Activated naive CD4-positive, alpha-beta T cell treated with anti-CD3 and anti-CD28 coated beads, Interleukin-2, amount 10 ng/mL, durations not matched to agents 7 days and 5 days (primary cell): ENCODE data around the gene GFI1B.

ENCODE experiments used
- CTCF ChIA-PET: fragments of 350-600 bp; sonication (Branson Sonifier 250); formaldehyde crosslinking; loops from one replicate; lab custom pipeline; 2021; ENCODE audit warnings: antibody characterized with exemption; lab: Charles Lee
- DNase-seq: peaks from one replicate; pipeline ENCODE4 v3.0.0-alpha.2; 2020
- H3K27ac Mint-ChIP-seq: one replicate; pipeline ENCODE4 v1.8.0; 2021; ENCODE audit warnings: mild to moderate bottlenecking, moderate library complexity, mixed read lengths
- H3K27me3 Mint-ChIP-seq: one replicate; pipeline ENCODE4 v1.8.0; 2021; ENCODE audit warnings: mild to moderate bottlenecking, mixed read lengths
- H3K36me3 Mint-ChIP-seq: one replicate; pipeline ENCODE4 v1.8.0; 2021; ENCODE audit warnings: mixed read lengths
- H3K4me1 Mint-ChIP-seq: one replicate; pipeline ENCODE4 v1.8.0; 2021; ENCODE audit warnings: mixed read lengths
- H3K4me3 Mint-ChIP-seq: one replicate; pipeline ENCODE4 v1.8.0; 2021; ENCODE audit warnings: mild to moderate bottlenecking, moderate library complexity, mixed read lengths
- H3K9me3 Mint-ChIP-seq: one replicate; pipeline ENCODE4 v1.8.0; 2021; ENCODE audit warnings: mixed read lengths

GFI1B gene

DNA sequence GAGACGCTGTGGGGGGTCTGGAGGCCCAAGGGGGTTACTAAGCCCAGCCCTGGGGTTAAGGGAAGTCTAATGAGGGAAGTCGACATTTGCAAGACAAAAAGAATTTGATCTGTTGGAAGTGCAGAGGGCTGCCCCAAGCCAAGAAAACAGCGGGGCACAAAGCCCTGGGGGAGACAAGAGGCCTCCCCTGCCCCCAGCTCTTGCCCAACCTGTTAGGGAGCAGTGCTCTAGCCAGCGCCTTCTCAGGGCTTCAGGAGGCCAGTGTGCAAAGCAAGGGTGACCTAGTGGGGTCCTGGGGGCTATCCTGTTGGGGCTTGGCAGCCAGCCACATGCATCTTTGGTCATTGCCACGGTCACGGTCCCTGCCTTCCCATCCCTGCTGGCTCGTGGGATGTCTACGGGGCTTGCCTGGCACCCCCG, 25.2 kb downstream of the GFI1B start:
- peak; percentile 14 for DNase-seq
- Mint-ChIP-seq H3K4me3 (no peak overlapping the region), H3K9me3 (no peaks in the 10 kb centered on the region), H3K27ac (no peak overlapping the region), H3K27me3 (peaks cover 87% of the 10 kb centered on the region), H3K4me1 (no peaks in the 10 kb centered on the region), H3K36me3 (no peaks in the 10 kb centered on the region)
- CTCF ChIA-PET: interaction anchor here (1.9 kb wide), 1 partner anchor 19 kb away, joined by 20 read pairs; no protein-coding TSS in a partner anchor

DNA sequence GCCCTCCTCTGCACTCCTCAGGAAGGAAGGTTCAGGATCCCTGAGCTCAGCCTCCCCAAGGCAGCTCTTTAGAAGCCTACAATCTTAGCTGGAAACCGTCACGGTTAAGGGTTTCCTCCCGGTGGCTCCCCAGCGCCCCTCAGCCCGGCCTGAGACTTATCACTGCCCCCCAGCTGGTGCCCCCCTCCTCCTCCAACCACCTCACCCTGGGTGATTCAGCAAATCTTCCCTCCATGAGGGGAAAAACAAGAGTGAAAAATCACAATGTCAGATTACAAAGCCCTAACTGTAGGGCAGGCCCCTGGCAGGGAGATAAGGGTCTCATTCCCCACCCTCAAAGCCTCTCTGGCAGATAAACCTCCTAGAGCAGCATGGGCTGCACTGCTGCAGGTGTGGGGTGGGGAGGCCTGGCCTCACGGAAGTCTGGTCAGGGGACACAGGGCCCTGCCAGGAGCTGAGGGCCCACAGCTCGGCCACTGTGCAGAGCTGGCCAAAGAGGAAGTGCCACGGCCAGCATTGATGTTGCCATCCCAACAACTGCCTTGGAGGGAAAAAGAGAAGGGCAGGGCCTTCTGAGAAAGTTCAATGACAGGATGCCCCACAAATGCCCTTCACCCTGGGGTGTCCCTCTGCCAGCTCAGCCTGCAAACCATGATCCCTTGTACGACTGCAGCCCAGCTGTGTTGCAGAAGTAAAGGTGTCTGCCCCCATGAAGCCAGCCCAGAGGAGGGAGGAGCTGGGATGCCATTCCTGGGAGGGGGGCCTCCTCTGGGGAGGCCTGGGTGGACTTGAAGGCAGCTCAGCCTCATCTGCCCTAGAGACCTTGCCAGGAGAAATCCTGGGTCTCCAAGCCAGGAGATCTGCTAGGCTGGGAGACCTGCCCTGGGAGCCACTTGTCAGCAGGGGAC, 25.9 kb downstream of the GFI1B start:
- Mint-ChIP-seq H3K9me3 (no peaks in the 10 kb centered on the region), H3K27ac (no peak overlapping the region), H3K4me1 (no peaks in the 10 kb centered on the region), H3K27me3 (peaks cover 83% of the 10 kb centered on the region), H3K4me3 (no peak overlapping the region), H3K36me3 (no peaks in the 10 kb centered on the region)
- no peak for DNase-seq
- CTCF ChIA-PET: no interaction called here

DNA sequence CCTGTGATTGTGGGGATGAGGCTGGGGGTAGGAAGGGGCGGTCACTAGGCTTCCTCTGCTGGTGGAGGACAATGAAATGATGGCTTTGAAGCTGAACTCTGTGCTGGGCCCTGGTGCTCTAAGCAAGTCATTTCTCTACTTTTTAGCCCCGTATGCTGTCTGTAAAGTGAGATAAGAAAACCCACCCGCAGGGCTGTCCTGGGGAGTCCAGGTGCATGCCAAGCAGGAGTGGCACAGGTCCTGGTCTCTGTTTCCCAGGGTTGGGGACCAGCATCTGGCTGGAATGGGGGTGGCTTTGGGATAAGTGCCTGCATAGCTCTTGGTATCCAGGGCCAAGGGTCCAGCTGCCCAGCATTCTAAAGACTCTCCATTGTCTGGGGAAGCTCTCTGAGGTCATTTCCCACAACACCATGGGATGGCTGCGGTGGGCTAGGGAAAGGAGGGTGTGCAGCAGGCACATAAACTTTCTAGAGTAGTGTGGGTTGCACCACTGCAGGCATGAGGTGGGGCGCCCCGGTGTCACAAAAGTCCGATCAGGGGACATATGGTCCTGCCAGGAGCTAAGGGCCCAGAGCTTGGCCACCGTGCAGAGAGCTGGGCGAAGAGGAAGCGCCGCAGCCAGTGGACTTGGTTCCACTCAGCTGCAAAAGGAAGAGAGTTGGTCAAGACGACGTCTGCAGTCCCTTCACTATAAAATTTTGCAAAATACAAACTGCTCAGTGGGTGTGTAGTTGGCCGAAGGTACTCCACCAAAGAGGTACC, 26.7 kb downstream of the GFI1B start:
- Mint-ChIP-seq H3K9me3 (no peaks in the 10 kb centered on the region), H3K4me1 (no peaks in the 10 kb centered on the region), H3K36me3 (no peaks in the 10 kb centered on the region), H3K4me3 (no peak overlapping the region), H3K27ac (no peak overlapping the region), H3K27me3 (peaks cover 81% of the 10 kb centered on the region)
- CTCF ChIA-PET: no interaction called here
- DNase-seq: no peak

DNA sequence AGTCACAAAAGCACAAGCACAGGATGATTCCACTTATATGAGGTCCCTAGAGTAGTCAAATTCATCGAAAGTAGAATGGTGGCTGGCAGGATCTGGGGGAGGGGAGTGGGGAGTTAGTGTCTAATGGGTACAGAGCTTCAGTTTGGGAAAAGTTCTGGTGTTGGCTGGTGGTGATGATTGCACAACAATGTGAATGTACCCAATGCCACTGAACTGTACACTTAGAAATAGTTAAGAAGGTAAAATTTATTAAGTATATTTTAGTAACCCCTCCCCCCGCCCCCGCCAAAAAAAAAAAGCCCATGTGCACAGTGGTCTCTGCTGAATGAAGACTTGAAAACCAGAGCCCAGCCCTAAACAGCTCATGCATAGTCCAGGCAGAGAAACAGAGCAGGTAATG, 27.5 kb downstream of the GFI1B start:
- Mint-ChIP-seq H3K27me3 (peaks cover 75% of the 10 kb centered on the region), H3K4me1 (no peaks in the 10 kb centered on the region), H3K4me3 (no peak overlapping the region), H3K27ac (no peak overlapping the region), H3K9me3 (no peaks in the 10 kb centered on the region), H3K36me3 (no peaks in the 10 kb centered on the region)
- DNase-seq: no peak
- CTCF ChIA-PET: interaction anchor here (1.0 kb wide), 1 partner anchor 16 kb away, joined by 3 read pairs; no protein-coding TSS in a partner anchor

GRCh38 chr9:133006731-133007352, 28.3 kb downstream of the GFI1B start:
- Mint-ChIP-seq H3K4me1 (no peaks in the 10 kb centered on the region), H3K27me3 (peaks cover 68% of the 10 kb centered on the region), H3K27ac (no peak overlapping the region), H3K4me3 (no peak overlapping the region), H3K36me3 (no peaks in the 10 kb centered on the region), H3K9me3 (no peaks in the 10 kb centered on the region)
- CTCF ChIA-PET: interaction anchor here (1.0 kb wide), 1 partner anchor 15 kb away, joined by 3 read pairs; no protein-coding TSS in a partner anchor
- no peak for DNase-seq

DNA sequence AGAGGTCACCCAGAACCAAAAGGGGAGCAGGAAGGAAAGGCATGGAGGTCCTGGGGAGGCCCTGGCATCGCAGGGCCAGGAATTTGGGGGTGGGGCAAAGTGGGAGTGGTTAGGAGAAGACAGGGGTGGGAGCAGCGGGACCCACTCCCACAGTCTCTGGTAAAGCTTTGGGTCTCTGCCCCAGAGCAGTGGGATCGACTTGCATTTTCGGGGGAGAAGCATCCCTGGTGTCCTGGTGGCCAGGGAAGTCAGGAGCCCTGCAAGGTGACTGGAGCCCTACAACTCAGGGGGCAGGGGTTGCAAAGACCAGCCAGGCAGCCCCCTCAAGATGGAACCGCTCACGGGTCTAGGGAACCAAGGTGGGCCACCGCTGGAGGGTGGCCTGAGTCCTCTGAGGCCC, 29.9 kb downstream of the GFI1B start:
- Mint-ChIP-seq H3K27me3 (peaks cover 63% of the 10 kb centered on the region), H3K27ac (no peak overlapping the region), H3K9me3 (no peaks in the 10 kb centered on the region), H3K4me1 (no peaks in the 10 kb centered on the region), H3K4me3 (no peak overlapping the region), H3K36me3 (no peaks in the 10 kb centered on the region)
- DNase-seq: no peak
- CTCF ChIA-PET: no interaction called here

GRCh38 chr9:133008824-133009223, 30.3 kb downstream of the GFI1B start:
- Mint-ChIP-seq H3K27me3 (peaks cover 62% of the 10 kb centered on the region), H3K4me3 (no peak overlapping the region), H3K4me1 (no peaks in the 10 kb centered on the region), H3K36me3 (no peaks in the 10 kb centered on the region), H3K27ac (no peak overlapping the region), H3K9me3 (no peaks in the 10 kb centered on the region)
- no peak for DNase-seq
- CTCF ChIA-PET: no interaction called here

- Mint-ChIP-seq H3K9me3 (no peaks in the 10 kb centered on the region), H3K27ac (no peak overlapping the region), H3K4me3 (no peak overlapping the region), H3K4me1 (no peaks in the 10 kb centered on the region), H3K27me3 (peaks cover 55% of the 10 kb centered on the region), H3K36me3 (no peaks in the 10 kb centered on the region)
- CTCF ChIA-PET: interaction anchor here (2.0 kb wide), 1 partner anchor 13 kb away, joined by 11 read pairs; no protein-coding TSS in a partner anchor
- no peak for DNase-seq
These were observed 31.6 kb downstream of the GFI1B start for GRCh38 chr9:133009906-133010582.

GRCh38 chr9:133014696-133015095, 36.2 kb downstream of the GFI1B start:
- no peaks in the 10 kb centered on the region for H3K9me3 Mint-ChIP-seq
- no peaks in the 10 kb centered on the region for H3K36me3 Mint-ChIP-seq
- H3K4me1 Mint-ChIP-seq: no peaks in the 10 kb centered on the region
- peaks cover 38% of the 10 kb centered on the region for H3K27me3 Mint-ChIP-seq
- CTCF ChIA-PET: interaction anchor here (2.5 kb wide), 1 partner anchor 7 kb away, joined by 17 read pairs; no protein-coding TSS in a partner anchor
- no peak for DNase-seq
- H3K27ac Mint-ChIP-seq: no peak overlapping the region
- H3K4me3 Mint-ChIP-seq: no peak overlapping the region

- CTCF ChIA-PET: interaction anchor here (0.6 to 3.3 kb wide), 9 partner anchors 9 to 1030 kb away, joined by 3 to 27 read pairs (median 11); partner anchors contain the start of gene GTF3C5
- Mint-ChIP-seq H3K27ac (peak overlapping the region; percentile 28), H3K27me3 (peaks cover 17% of the 10 kb centered on the region), H3K36me3 (peaks cover 2% of the 10 kb centered on the region), H3K4me3 (peak overlapping the region; percentile 35), H3K9me3 (no peaks in the 10 kb centered on the region), H3K4me1 (peaks cover 28% of the 10 kb centered on the region)
- DNase-seq: peak; percentile 81
These were observed 44.8 kb downstream of the GFI1B start for GRCh38 chr9:133023117-133023890.

DNA sequence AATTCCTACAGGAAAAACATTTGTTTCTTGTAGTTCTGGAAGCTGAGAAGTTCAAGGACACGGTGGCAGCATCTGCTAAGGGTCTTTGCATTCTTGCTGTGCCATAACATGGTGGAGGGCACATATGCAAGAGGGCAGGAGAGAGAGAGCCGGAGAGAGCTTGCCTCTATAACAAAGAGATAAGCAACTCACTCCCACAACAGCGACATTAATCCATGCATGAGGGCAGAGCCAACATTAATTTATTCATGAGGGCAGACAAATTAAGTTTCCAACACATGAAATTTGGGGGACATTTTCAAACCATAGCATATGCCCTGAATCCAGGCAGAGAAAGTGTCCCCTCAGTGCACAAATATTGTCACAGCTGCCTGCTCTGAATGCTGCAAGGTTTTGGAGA, 47.9 kb downstream of the GFI1B start:
- no peak overlapping the region for H3K4me3 Mint-ChIP-seq
- no peaks in the 10 kb centered on the region for H3K9me3 Mint-ChIP-seq
- CTCF ChIA-PET: interaction anchor here (0.7 to 1.2 kb wide), 2 partner anchors 52 to 118 kb away, joined by 3 to 4 read pairs; no protein-coding TSS in a partner anchor
- peaks cover 6% of the 10 kb centered on the region for H3K36me3 Mint-ChIP-seq
- DNase-seq: no peak
- H3K27me3 Mint-ChIP-seq: peaks cover 14% of the 10 kb centered on the region
- H3K4me1 Mint-ChIP-seq: peaks cover 54% of the 10 kb centered on the region
- no peak overlapping the region for H3K27ac Mint-ChIP-seq

GRCh38 chr9:133027134-133027533, 48.6 kb downstream of the GFI1B start:
- DNase-seq: no peak
- Mint-ChIP-seq H3K27me3 (peaks cover 11% of the 10 kb centered on the region), H3K4me1 (peaks cover 60% of the 10 kb centered on the region), H3K9me3 (peaks cover 3% of the 10 kb centered on the region), H3K36me3 (peaks cover 12% of the 10 kb centered on the region), H3K27ac (no peak overlapping the region), H3K4me3 (peak overlapping the region; percentile 96)
- CTCF ChIA-PET: interaction anchor here (1.2 kb wide), 1 partner anchor 117 kb away, joined by 4 read pairs; no protein-coding TSS in a partner anchor

DNA sequence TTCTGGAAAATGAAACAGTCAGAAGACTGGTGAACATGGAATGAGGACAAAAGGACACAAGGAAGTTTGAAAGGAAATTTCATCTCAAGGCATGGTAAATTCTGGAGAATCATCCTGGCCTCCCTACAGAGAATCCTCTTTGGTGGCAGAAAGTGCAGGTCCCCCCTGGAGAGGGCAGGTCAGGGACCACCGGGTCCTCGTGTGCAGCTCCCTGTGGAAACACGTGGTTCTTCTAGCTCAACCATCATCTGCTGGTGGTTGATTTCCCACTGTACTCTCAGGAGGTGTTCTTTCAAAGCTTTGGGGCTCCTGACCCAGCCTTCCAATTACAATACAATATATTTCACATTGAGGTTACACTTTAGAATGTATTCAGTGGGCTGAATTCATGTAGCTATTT, 49.7 kb downstream of the GFI1B start:
- Mint-ChIP-seq H3K4me1 (peaks cover 62% of the 10 kb centered on the region), H3K27me3 (peaks cover 6% of the 10 kb centered on the region), H3K9me3 (peaks cover 3% of the 10 kb centered on the region), H3K4me3 (peak overlapping the region; percentile 96), H3K36me3 (peaks cover 19% of the 10 kb centered on the region), H3K27ac (no peak overlapping the region)
- DNase-seq: no peak
- CTCF ChIA-PET: no interaction called here
